Breast epithelium (tissue), 3 donors: ENCODE data around the gene KLK4.

Source experiments
- CTCF ChIP-seq, 3 donors: fragments of 450-650 bp; IDR thresholded peaks; one replicate each; pipeline ENCODE4 v1.5.1; 2016 to 2017; ENCODE audit warnings: antibody characterized with exemption in 3 of 3, mild to moderate bottlenecking in 3 of 3, moderate library complexity in 3 of 3
- POLR2A ChIP-seq: fragments of 450-650 bp; IDR thresholded peaks from one replicate; pipeline ENCODE4 v1.6.1; 2016; ENCODE audit warnings: antibody characterized with exemption, mild to moderate bottlenecking, moderate library complexity

GRCh38 chr19:50859849-50860248 is 51.3 kb downstream of the KLK4 start:
- TF ChIP-seq CTCF (IDR thresholded peaks at IDR 0.05) (no peak), POLR2A (no peak)
